Chondrocyte (in vitro differentiated cells): ENCODE data around the gene DYNC1I1. TPM values are rescaled to one million over a fixed set of nuclear protein-coding genes. Genes with fewer than 3 reads are reported as not detected.
A peak's percentile ranks its signal among the peaks of the same experiment; 100 is the strongest.

Experiments
- DNase-seq: peaks from one replicate; pipeline ENCODE4 v3.0.0; 2021; ENCODE audit warnings: mixed read lengths, low spot score
- H3K27ac Mint-ChIP-seq: one replicate; pipeline ENCODE4 v1.8.0; 2021; ENCODE audit warnings: mild to moderate bottlenecking, moderate library complexity, mixed read lengths; ENCODE audit not compliant: unreplicated experiment
- H3K27me3 Mint-ChIP-seq: 2 replicates; pipeline ENCODE4 v1.8.0; 2021; ENCODE audit warnings: low read depth, mixed read lengths
- H3K36me3 Mint-ChIP-seq: 2 replicates; pipeline ENCODE4 v1.8.0; 2021; ENCODE audit warnings: low read depth, mixed read lengths
- H3K4me1 Mint-ChIP-seq: 2 replicates; pipeline ENCODE4 v1.8.0; 2021; ENCODE audit warnings: low read depth, mild to moderate bottlenecking, mixed read lengths
- H3K4me3 Mint-ChIP-seq: one replicate; pipeline ENCODE4 v1.8.0; 2021; ENCODE audit warnings: mild to moderate bottlenecking, moderate library complexity, mixed read lengths; ENCODE audit not compliant: unreplicated experiment
- H3K9me3 Mint-ChIP-seq: 2 replicates; pipeline ENCODE4 v1.8.0; 2021; ENCODE audit warnings: low read depth, mixed read lengths
- total RNA-seq: library from RNA; stranded (reverse); gene quantifications from 3 replicates; pipeline ENCODE4 v1.2.1, GENCODE V29; 2021
- TF ChIP-seq, protein P1 (sequence below): fragments of 200-600 bp; sonication (generic); IDR thresholded peaks from 2 replicates; pipeline ENCODE4 v1.5.0; 2021; ENCODE audit warnings: antibody characterized with exemption, mild to moderate bottlenecking, moderate library complexity

The DYNC1I1 gene
- total RNA-seq, 1 donor from 2014 or later: 17.4 TPM

DNA sequence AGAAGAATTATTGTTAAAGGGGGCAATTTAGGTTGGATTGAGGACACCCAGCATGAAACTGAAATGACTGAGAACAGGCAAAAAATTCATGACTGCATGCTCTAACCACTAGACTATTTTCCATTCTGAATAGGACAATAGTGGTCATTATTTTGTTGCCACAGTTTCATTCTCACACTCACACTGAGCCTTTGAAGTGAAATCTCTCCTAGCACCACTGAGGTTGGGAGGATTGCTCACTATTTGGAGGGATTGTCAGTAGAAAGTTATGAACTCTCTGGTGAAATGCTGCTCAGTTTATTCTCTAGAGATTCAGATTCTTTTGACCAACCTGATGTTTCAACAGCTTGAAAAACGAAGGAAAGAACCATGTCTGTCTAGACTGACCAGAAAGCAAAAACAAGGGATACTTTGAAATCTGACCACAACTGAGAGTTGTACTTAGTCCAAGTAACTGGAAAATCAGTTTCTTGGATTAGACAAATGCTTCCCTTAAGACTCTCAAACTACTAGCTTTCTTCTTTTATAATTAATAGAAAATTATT lies 191.2 kb downstream of the DYNC1I1 start:
- peaks cover 9% of the 10 kb centered on the region for H3K36me3 Mint-ChIP-seq
- H3K4me3 Mint-ChIP-seq: no peak overlapping the region
- TF ChIP-seq, protein P1, sequence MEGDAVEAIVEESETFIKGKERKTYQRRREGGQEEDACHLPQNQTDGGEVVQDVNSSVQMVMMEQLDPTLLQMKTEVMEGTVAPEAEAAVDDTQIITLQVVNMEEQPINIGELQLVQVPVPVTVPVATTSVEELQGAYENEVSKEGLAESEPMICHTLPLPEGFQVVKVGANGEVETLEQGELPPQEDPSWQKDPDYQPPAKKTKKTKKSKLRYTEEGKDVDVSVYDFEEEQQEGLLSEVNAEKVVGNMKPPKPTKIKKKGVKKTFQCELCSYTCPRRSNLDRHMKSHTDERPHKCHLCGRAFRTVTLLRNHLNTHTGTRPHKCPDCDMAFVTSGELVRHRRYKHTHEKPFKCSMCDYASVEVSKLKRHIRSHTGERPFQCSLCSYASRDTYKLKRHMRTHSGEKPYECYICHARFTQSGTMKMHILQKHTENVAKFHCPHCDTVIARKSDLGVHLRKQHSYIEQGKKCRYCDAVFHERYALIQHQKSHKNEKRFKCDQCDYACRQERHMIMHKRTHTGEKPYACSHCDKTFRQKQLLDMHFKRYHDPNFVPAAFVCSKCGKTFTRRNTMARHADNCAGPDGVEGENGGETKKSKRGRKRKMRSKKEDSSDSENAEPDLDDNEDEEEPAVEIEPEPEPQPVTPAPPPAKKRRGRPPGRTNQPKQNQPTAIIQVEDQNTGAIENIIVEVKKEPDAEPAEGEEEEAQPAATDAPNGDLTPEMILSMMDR: no peak

DNA sequence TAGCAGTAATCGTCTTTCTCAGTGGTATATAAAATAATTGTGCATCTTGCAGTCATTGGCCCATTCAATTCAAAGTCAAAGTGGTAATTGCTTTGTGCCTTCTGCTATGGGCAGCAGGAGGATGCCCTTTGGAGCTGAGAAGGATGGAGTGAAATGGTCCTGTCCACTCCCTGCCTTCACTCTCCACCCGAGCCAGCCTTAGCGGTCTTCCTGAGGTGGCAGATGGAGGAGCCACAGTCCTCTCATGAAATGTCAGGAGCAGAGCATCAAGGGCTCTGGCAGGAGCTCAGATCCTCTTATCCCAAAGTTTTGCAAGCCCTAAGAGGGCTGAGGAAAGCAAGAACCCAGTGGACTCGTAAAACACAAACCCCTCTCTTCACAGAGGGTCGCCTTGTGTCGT lies 199.4 kb downstream of the DYNC1I1 start:
- TF ChIP-seq, protein P1: no peak
- H3K27me3 Mint-ChIP-seq: no peaks in the 10 kb centered on the region

More for the DNA sequence above, 191.2 kb downstream of the DYNC1I1 start:
- no peak for DNase-seq
- Mint-ChIP-seq H3K27ac (no peak overlapping the region), H3K9me3 (peaks cover 10% of the 10 kb centered on the region), H3K4me1 (peaks cover 24% of the 10 kb centered on the region), H3K27me3 (no peaks in the 10 kb centered on the region)

DNA sequence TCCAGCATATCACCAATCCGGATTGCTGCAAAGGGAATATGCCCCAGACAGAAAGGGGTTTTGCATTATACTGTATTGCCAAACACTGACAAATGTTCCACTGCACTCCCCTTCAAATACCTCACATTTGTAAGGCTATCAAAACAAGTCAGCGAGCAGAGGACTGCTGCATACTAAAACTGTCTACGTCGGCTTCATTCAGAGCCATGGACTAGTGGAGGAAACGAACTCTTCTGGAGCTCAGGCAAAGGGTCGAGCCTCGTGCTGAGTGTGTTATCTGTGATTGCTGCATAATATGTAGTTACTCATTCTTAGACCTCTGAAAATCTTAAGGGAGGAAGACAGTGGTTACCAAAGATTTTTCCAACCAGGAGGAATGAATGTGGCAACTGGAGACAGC lies 200.2 kb downstream of the DYNC1I1 start:
- no peaks in the 10 kb centered on the region for H3K9me3 Mint-ChIP-seq
- no peaks in the 10 kb centered on the region for H3K36me3 Mint-ChIP-seq
- no peak for DNase-seq
- H3K4me3 Mint-ChIP-seq: no peak overlapping the region
- H3K27ac Mint-ChIP-seq: no peak overlapping the region
- H3K4me1 Mint-ChIP-seq: peaks cover 33% of the 10 kb centered on the region
- no peaks in the 10 kb centered on the region for H3K27me3 Mint-ChIP-seq
- TF ChIP-seq, protein P1: no peak

More for the DNA sequence above, 199.4 kb downstream of the DYNC1I1 start:
- H3K36me3 Mint-ChIP-seq: no peaks in the 10 kb centered on the region
- DNase-seq: no peak
- H3K9me3 Mint-ChIP-seq: no peaks in the 10 kb centered on the region
- no peak overlapping the region for H3K27ac Mint-ChIP-seq
- H3K4me1 Mint-ChIP-seq: peaks cover 33% of the 10 kb centered on the region
- no peak overlapping the region for H3K4me3 Mint-ChIP-seq

DNA sequence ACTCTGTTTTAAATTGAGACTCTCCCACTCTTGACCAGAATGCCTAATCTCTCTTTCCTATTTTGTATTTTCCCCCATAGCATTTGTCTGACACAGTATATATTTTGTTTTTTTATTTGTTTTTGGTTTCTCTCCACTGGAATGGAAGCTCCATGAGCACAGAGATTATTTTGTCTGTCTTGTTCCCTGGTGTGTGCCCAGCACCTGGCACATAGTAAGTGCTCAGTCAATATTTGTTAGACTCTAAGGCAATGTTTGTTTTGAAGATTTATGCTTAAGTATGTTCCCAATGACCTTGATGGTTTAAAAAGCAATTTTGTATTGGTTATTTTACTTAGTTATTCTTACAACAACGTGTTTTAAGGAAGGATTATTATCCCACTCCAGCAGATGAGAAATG lies 201.8 kb downstream of the DYNC1I1 start:
- Mint-ChIP-seq H3K4me1 (peaks cover 38% of the 10 kb centered on the region), H3K27ac (peak overlapping the region; percentile 60), H3K4me3 (no peak overlapping the region), H3K36me3 (peaks cover 3% of the 10 kb centered on the region), H3K9me3 (no peaks in the 10 kb centered on the region), H3K27me3 (no peaks in the 10 kb centered on the region)
- TF ChIP-seq, protein P1: no peak
- DNase-seq: no peak

DNA sequence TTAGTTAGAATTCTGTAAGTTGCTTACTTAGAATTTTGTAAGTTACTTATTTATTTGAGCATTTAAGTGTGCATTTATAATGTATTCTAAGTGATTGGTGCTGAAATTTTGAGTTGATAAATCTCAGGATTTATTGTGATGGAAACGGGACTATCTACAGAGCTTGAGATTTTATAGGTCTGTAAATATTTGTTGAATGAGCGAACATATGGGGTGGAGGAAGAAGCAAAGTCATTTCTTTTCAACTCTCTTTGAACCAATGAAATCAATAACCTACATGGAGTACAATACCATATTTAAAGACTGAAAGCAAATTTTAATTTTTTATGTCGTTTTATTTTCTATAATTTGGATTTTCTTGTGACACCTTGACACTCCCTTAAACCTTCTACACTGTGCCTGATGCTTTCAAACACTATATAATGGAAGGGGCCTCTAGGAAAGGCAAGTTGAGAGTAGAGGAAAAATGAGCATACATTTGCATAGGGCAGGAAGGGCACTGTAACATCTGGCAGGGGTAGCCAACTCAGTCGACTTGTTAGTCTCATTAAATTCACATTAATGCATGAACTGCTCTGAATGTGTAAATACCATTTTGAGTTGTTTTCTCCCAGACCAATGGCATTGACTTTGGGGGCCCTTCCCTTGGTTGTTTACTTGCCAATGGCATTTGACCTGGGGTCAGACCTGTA lies 204.2 kb downstream of the DYNC1I1 start:
- peaks cover 8% of the 10 kb centered on the region for H3K36me3 Mint-ChIP-seq
- TF ChIP-seq, protein P1: no peak
- no peak overlapping the region for H3K4me3 Mint-ChIP-seq

More for the DNA sequence above, 204.2 kb downstream of the DYNC1I1 start:
- no peaks in the 10 kb centered on the region for H3K27me3 Mint-ChIP-seq
- H3K9me3 Mint-ChIP-seq: no peaks in the 10 kb centered on the region
- DNase-seq: no peak
- H3K4me1 Mint-ChIP-seq: peaks cover 34% of the 10 kb centered on the region
- no peak overlapping the region for H3K27ac Mint-ChIP-seq
